Mucosa of stomach (tissue), 1 donor: ENCODE measurements around the gene SFTPA2.
"Not testable (repeated sequence)": the region's sequence is repeated elsewhere in the genome, so short reads cannot be mapped to it uniquely, and the experiment has no call there.

Experiments
- H3K27me3 ChIP-seq: one replicate; pipeline ENCODE4 v1.7.0; 2013; ENCODE audit warnings: mild to moderate bottlenecking, low read length; ENCODE audit not compliant: control insufficient read depth, insufficient read depth
- H3K36me3 ChIP-seq: one replicate; pipeline ENCODE4 v1.7.0; 2013; ENCODE audit warnings: low read length; ENCODE audit not compliant: control insufficient read depth, insufficient read depth
- H3K4me1 ChIP-seq: one replicate; pipeline ENCODE4 v1.7.0; 2013; ENCODE audit warnings: mild to moderate bottlenecking, low read length; ENCODE audit not compliant: control insufficient read depth, insufficient read depth
- H3K4me3 ChIP-seq: one replicate; pipeline ENCODE4 v1.7.0; 2013; ENCODE audit warnings: low read length
- H3K9ac ChIP-seq: one replicate; pipeline ENCODE4 v1.7.0; 2013; ENCODE audit warnings: mild to moderate bottlenecking, low read length, moderate library complexity
- H3K9me3 ChIP-seq: one replicate; pipeline ENCODE4 v1.7.0; 2013; ENCODE audit warnings: mild to moderate bottlenecking, low read length, moderate library complexity; ENCODE audit not compliant: control insufficient read depth
- donor health status: Pancreatic carcinoma.

Gene SFTPA2

GRCh38 chr10:79555354-79556309, 4.6 kb downstream of the SFTPA2 start:
- Histone ChIP-seq H3K27me3 (peaks cover 6% of the 10 kb centered on the region), H3K9me3 (no peaks in the 10 kb centered on the region), H3K36me3 (no peaks in the 10 kb centered on the region), H3K9ac (no peak overlapping the region), H3K4me1 (peaks cover 8% of the 10 kb centered on the region), H3K4me3 (no peak overlapping the region)

DNA sequence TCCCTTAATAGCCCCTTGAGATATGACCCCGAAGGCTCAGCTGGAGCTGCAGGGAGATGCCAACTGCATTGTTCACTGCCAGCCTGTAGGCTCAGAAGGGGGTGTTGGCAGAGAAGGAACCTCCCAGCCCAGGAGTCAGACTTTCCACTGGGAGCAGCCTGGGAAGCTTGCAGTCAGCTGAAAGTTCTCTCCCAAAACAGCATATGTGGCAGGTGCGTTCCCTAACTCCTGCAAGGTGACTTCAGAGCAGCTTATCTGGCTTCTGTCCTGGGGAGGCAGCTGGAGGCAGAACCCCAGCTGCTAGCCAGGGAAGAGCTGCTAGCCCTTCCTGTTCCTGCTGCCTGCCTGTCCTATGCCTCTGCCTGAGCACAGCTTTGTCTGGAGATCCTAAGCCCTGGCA, 8.1 kb downstream of the SFTPA2 start:
- Histone ChIP-seq H3K9me3 (no peaks in the 10 kb centered on the region), H3K36me3 (no peaks in the 10 kb centered on the region), H3K4me3 (no peak overlapping the region), H3K4me1 (no peaks in the 10 kb centered on the region), H3K27me3 (peaks cover 6% of the 10 kb centered on the region), H3K9ac (no peak overlapping the region)

GRCh38 chr10:79547973-79548372, 12.2 kb downstream of the SFTPA2 start:
- Histone ChIP-seq H3K9ac (no peak overlapping the region), H3K9me3 (no peaks in the 10 kb centered on the region), H3K4me1 (no peaks in the 10 kb centered on the region), H3K27me3 (peaks cover 6% of the 10 kb centered on the region), H3K36me3 (no peaks in the 10 kb centered on the region), H3K4me3 (no peak overlapping the region)

- H3K27me3 ChIP-seq, H3K9ac ChIP-seq, H3K4me1 ChIP-seq, H3K9me3 ChIP-seq, H3K36me3 ChIP-seq, H3K4me3 ChIP-seq: not testable (repeated sequence)
Measured at GRCh38 chr10:79547128-79547527, 13.1 kb downstream of the SFTPA2 start.

DNA sequence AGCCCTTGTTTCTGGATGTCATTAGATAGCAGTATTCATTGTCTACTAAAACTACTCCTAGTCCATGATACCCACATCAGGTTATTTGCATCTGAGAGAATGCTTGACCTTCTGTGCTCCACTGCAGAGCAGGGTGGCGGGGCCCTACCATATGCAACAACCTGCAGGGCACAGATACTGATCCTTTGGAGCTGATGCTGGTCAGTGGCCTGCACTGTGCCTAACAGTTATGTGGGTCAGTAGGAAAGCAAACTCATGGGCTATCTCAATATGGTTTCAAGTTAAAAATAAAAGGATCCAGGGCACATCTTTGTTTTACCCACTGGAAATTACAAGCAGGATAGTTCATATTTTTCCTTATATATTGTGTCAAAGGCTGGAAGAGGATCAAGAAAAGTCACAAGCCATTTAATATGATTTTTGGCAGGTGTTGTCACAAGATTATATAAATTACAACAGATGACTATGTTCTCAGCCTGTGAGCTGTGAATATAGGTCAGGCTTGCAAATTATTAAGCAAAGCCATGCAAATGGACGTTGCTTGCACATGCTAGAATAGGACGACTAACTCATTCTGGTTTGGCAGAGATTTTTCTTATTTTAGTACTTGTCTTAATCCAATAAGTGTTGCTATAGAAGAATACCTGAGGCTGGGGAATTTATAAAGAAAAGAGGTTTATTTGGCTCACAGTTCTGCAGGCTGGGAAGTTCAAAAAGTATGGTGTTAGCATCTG, 15.1 kb downstream of the SFTPA2 start:
- H3K9ac ChIP-seq: not testable (repeated sequence)

DNA sequence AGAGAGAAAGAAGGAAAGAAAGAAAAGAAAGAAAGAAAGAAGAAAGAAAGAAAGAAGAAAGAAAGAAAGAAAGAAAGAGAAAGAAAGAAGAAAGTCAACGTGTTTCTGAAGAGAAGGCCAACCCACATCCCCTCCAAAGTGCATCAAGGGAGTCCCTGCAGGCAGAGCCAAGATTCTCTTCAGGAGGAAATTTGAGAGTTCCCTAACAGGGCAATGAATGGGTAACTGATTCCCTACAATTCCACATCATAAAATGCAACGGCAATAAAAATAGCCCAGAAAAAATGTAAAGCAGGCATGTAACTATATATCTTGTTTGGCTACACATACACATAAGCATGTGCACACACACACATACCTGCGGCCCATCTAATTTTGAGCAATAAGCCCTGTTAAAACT, 15.8 kb downstream of the SFTPA2 start:
- not testable (repeated sequence) for H3K9ac ChIP-seq, H3K27me3 ChIP-seq, H3K36me3 ChIP-seq, H3K4me3 ChIP-seq, H3K4me1 ChIP-seq, H3K9me3 ChIP-seq

More for the DNA sequence above, 15.1 kb downstream of the SFTPA2 start:
- not testable (repeated sequence) for H3K4me1 ChIP-seq, H3K9me3 ChIP-seq, H3K36me3 ChIP-seq, H3K27me3 ChIP-seq, H3K4me3 ChIP-seq

- no peaks in the 10 kb centered on the region for H3K4me1 ChIP-seq
- no peak overlapping the region for H3K9ac ChIP-seq
- no peaks in the 10 kb centered on the region for H3K27me3 ChIP-seq
- no peaks in the 10 kb centered on the region for H3K36me3 ChIP-seq
- H3K4me3 ChIP-seq: no peak overlapping the region
- H3K9me3 ChIP-seq: no peaks in the 10 kb centered on the region
Measured at GRCh38 chr10:79542626-79543025, 17.6 kb downstream of the SFTPA2 start.

GRCh38 chr10:79540930-79541329, 19.3 kb downstream of the SFTPA2 start:
- H3K4me3 ChIP-seq, H3K9me3 ChIP-seq, H3K27me3 ChIP-seq, H3K4me1 ChIP-seq, H3K36me3 ChIP-seq, H3K9ac ChIP-seq: not testable (repeated sequence)

GRCh38 chr10:79538311-79538710, 21.9 kb downstream of the SFTPA2 start:
- H3K4me3 ChIP-seq, H3K9ac ChIP-seq, H3K36me3 ChIP-seq, H3K4me1 ChIP-seq, H3K27me3 ChIP-seq, H3K9me3 ChIP-seq: not testable (repeated sequence)

- not testable (repeated sequence) for H3K36me3 ChIP-seq, H3K27me3 ChIP-seq, H3K4me1 ChIP-seq, H3K9me3 ChIP-seq, H3K4me3 ChIP-seq, H3K9ac ChIP-seq
Measured at GRCh38 chr10:79533903-79534175, 26.4 kb downstream of the SFTPA2 start.

- H3K36me3 ChIP-seq, H3K27me3 ChIP-seq, H3K4me3 ChIP-seq, H3K4me1 ChIP-seq, H3K9ac ChIP-seq, H3K9me3 ChIP-seq: not testable (repeated sequence)
Measured at GRCh38 chr10:79533142-79533902, 26.9 kb downstream of the SFTPA2 start.

GRCh38 chr10:79528261-79528660, 31.9 kb downstream of the SFTPA2 start:
- not testable (repeated sequence) for H3K27me3 ChIP-seq, H3K36me3 ChIP-seq, H3K4me1 ChIP-seq, H3K9me3 ChIP-seq, H3K9ac ChIP-seq, H3K4me3 ChIP-seq
